Stimulated activated CD8-positive, alpha-beta memory T cell treated with anti-CD3 and anti-CD28 coated beads, Interleukin-4, amount 100 ng/mL, for 4 hours (primary cell): ENCODE results near the gene ETV1.

Experiments
- DNase-seq, 2 donors: peaks; one replicate each; pipeline ENCODE4 v3.0.0-alpha.2; 2020; ENCODE audit warnings: low read depth in 2 of 2, low spot score in 1 of 2

The ETV1 gene

DNA sequence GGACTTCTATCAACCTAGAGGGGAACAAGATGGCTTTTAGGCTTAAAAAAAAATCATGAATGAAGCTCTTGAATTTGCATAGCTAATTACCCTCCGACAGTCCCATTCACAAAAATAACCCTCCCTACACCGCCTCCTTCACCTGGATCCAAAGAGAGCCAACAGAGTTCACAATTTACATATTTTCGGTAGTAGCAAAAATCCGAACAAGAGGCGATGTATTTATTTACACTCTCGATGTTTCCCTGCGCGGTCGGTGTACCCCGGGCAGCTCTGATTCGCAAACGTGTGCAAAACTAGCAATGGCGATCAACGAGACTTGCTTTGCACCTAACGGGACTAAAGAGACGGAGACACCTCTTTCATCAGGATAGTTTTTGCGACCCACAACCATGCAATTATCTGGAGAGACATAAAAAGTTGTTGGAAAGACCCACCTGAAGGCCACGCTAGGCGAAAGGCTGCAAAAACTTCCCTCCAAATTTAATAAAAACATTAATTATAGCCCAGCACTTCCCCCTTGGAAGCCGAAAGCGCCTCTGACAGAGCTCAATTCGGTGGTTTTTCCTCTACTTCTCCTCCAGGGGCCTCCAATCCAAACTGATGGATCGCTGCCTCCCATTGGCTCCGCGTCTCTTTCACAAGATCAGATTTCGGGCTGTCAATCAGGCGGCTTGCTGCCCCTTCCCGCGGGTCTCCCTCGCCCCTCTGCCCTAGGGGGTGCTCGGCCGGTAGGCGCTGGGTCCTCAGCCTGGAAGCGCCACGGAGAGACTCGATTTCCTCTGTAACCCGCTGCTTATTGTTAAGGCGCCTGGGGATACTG, at the start of gene ETV1:
Gene ETV1, minus strand, starts transcription at position 541 of the 823 bp plus-strand sequence. CDS start 614 bp downstream, outside the sequence.
- no peak for DNase-seq

DNA sequence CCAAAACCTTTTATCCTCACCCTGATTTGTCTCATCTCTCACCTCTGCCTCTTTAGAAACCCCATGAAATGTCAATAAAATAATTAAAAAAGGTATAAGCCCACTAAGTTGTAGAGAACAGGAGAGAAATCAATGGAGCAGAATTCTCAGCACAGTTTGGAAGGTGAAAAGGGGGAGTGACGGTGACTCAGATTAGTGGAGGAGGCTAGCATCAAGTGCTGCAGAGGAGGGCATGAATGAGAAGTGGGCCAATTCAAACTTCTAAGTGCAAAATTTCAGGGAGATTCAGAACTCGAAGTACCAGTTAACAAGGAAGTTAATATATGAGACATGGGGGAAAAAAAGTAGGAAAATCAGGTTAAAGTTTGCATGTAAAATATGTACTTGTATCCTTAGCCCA, 34.9 kb upstream of the ETV1 start:
- DNase-seq = no peak

DNA sequence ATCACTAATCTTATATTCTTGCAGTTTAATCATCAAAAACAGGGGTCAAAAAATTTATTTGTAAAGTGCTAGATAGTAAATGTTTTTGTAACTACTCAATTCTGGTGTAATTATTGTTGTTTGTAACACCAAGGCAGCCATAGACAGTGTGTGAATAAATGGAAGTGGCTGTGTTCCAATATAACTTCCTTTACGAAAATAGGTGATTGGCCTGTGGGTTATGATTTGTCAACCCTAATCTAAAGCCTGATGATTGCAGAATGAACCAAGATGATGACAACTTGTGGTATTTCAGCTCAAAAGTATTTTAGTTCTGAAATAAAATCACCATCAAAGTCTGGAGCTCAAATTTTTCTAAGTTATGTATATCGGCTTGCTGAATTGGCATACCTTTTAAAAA, 34.4 kb upstream of the ETV1 start:
- DNase-seq = no peak

DNA sequence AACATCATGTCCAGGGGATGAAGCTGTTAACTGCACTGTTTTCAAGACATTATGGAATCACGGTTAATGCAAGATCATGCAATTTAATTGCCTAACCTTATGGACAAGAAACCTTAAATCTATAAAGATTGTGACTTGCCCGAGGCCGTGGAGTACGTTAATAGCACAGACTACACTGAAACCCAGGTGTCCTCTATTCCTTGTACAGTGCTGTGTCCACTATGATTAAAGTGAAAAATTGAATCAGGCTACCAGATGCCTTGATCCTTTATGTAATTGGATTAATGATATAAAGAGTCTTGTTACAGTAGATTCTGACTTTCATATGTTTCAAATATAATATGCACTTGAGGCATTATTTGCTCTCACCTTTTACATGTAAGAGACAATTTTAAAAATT, 33.9 kb upstream of the ETV1 start:
- no peak for DNase-seq

DNA sequence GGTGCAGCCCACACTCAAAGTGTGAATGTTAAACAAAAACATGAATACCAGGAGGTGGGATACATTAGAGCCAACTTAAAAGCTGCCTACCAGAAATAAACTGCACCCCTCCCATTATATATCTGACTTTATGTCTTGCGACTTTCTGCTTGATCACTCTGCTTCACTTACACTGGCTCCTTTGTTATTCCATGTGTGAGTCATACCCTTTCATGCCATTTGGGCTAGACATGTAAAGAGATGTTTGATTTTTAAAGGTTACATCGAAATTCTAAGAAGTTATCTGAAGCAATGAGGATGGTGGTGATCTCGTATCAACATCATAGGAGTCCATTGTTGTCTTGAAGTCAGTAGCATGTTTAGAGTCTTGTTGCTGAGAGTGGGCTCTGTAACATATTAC, 31.6 kb upstream of the ETV1 start:
- DNase-seq = no peak

DNA sequence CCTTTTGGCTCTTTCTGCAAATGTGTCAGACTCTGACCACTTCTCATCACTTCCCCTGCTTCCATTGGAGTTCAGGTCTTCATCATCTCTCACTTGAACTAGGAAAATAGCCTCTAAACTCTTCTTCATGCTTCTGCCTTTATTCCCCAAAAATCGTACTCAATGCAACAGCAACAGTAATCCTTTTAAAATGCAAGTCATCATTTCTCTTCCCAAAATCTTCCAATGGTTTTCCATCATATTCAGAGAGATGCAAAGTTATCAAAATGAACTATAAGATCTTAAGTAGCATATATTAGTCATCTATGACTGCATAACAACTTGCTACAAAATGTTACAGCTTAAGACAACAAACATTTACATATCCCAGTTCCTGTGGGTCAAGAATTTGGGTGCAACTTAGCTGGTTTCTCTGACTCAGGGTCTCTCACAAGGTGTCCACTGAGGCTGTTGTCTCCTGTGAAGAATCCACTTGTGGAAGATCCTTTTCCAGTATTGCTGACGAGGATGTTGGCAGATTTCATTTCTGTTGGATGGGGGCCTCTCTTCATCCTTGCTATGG, 31.0 kb upstream of the ETV1 start:
- DNase-seq = no peak

DNA sequence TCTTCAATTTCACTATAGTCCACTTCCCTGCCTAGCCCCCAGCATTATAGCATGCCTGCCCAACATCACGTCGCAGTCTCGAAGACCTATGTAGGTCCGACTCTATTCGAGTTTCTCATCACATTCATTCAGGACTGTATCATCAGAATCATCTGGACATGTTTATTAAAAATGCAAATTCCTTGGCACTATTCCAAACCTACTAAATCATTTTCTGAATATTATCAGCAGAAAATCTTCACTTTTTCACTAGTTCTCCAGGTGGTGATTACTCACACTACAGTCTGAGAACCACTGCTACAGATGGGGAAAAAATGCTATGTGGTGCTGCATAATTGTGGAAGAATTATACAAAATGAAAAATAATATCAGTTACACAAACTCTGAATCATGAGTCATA, 29.3 kb upstream of the ETV1 start:
- no peak for DNase-seq

DNA sequence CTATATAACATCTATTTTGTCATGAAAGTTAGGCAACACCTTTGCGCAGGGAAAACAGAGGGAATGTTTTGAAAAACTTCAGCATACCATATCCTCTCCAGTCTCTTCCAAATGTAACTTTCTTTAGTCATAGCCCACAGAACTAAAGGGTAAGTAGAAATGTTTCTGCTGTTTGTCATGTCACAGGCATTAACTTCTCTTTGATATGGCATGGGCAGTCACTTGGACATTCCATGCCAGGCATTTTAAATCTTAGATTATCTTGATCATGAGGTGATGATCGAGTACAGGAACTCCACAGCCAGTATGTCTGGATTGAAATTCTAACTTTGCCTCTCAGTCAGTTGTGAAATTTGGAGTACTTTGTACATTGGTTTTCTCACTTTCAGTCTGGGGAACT, 27.5 kb upstream of the ETV1 start:
- no peak for DNase-seq

DNA sequence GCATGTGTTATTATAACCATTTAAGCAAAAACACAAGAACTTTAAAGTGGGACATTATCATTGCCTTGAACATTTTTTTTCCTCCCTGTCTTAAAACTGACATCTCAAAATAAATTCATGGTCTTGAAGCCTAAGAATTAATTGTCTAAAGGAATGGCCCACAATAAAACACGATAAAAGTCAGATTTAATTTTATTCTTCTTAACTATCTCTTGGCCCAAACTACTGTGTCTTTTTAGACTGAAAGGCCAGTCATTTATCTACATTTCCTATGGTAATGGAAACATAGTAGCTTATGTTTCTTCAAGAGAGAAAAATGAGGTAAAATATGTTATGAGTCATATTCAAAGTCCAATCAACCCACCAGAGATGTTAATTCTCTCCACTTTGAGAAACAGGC, 24.4 kb upstream of the ETV1 start:
- DNase-seq = no peak

DNA sequence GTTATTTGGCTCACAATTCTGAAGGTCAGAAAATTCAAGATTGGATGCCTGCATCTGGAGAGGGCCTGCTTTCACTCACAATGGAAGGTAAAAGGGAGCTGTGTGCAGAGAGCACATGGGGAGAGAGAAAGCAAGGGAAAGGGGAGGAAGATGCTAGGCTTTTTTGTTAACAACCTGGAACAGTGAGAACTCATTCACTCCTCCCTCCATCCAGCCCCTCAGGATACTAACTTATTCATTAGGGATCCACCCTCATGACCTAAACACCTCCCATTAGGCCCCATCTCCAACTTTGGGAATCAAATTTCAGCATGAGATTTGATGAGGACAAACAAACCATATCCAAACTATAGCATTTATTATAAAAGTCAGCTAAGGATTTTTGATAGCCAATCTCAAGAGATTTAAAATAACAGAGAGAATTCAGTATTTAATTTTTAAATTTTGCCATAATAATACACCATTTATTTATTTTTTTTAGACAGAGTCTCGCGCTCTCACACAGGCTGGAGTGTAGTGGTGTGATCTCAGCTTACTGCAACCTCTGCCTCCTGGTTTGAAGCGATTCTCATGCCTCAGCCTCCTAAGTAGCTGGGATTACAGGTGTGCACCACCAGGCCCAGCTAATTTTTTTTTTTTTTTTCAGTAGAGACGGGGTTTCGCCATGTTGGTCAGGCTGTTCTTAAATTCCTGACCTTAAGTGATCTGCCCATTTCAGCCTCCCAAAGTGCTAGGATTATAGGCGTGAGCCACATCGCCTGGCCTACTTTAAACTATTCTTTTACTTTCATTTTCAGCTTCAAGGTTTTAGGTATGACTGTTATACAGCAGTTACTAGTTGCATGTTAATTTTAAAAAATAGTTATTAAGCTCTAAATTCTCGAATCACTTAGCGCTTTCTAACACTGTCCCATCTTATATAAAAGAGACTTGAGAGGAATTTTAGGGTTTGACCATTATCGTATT, 20.3 kb upstream of the ETV1 start:
- no peak for DNase-seq

DNA sequence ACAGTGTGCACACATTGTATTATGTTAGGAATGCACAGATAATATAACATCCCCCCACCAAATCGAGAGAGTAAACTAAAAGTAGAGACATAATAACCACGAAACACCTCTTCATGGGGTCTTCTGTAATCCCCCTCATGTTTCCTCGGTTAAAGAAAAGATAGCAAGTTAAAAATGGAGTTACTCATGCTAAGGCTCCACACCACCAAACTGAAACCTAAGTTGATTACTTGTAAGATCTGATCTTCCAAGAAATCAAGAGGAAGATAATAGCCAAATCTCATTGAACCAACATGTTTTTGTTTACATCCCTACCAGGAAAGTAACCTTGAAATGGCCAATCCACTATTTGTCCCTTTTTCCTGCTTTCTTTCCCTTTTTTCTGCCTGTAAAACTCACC, 11.7 kb upstream of the ETV1 start:
- DNase-seq = no peak

DNA sequence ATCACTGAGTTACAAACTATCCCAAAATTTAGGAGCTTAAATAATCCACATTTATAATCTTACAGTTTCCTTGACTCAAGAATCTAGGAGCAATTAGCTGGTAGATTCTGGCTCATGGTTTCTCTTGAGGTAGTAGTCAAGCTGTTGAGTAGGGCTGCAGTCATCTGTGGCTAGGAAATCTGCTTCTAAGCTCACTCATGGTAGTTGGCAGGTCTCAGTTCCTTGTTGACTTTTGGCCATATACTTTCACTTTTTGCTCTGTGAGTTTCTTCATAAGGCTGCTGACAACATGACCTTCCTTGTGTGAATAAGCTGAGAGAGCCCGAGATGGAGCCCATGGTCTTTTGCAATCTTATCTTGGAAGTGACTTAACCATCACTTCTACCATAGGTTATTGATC, 10.8 kb upstream of the ETV1 start:
- no peak for DNase-seq

DNA sequence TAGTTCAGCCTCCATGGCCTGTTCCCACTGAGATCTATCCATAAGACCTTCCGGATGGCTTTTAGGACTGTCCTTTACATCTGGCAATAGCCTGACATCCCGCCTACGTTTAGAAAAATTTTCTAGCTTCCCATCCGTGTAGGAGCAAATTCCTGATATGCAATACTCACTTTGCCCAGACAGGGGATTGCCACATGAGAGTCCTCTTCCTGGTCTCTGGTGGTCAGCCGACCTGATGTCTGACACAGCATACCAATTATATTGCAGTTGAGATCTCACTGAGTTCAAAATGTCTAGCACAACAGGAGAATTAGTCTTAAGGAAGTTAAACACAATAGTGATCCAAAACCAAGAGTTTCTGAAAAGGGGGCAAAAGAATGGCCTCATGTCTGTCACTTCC, 9.4 kb upstream of the ETV1 start:
- DNase-seq = no peak

DNA sequence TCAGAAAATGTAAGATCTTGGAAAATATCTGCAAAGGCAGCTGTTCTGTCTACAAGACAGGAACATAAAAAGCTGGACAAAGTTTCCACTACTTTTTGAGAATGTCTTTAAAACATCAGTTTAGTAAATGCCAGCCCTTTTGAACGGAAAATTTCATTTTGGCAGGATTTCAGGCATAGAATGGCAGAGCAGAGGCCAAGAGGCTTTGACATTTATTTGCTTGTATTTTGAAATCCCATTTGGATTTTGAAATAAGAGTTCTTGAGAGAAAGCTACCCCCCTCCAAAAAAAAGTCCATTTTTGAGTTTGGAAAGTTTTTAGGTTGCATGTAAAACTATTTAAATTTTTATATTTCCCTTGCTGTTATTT, 3.1 kb upstream of the ETV1 start:
- DNase-seq = no peak

DNA sequence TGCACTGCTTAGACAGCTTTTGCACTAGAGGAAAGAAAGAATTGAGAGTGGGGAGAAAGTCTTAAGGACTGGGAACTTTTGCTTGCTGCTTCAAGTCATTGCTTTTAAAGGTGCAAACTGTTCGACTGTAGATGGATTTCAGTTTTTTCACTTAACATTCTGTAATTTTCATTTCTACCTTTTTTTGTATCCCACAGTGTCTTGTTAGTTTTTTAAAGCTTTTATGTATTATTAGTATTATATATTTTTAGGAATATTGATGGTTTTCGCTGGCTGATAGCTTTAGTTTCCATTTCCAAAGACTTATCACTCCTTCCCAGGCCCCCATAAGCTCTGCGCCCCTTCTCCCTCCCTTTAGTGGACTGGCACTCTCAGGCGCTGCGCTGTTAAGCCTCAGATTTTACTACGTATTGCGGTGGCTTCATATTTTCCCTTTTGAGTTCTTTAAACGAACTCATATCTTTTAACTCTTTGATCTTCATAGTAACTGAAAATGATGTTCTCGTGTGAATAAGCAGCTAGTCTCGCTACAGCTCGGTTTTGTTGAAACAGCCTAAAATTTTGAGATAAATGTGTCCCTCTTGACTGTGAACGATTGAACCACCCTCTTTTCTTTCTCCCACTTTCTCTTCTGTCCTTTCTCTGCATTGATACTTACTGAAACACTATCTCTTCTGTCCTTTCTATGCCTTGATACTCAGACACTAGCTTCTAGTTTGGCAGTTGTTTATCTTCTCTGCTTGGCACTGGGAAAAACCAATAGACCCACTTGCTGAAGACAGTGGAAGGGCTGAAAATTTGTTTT, 2.5 kb upstream of the ETV1 start:
- no peak for DNase-seq

DNA sequence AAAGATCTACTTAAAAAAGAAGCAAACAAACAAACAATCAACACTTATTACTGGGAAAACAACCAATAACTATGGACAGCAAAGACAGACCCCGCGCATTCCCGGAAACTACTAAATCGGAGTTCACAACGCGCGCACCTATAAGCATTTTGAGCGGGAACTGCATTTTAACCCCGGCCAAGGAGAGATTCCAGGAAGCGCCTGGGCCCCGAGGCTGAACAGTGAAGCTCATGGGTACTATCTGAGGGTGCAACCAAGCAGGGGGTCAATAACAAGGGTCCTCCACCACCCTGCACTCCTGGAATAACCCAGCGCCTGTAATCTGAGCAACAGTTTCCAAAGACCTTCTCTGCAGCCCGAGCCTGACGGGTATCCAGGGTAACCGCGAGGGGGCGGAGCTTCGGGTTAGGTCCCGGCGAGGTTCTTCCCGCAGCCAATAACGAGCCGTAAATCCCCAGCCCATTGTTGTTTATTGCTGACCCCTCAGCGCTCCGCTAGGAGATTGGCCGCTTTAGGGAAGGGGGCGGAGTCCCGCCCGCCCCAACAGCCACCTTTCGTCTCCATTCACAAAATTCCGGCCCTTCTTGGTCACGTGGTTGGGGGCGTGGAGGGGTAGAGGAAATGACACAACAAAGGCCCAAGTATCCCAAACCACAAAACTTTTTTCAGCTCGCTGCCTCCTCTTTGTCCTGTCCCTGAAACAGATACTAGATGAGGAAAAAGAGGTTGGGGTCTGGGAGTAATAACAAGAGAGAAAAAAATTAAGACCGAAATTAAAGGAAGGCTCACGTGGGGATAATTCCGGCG, 1.7 kb upstream of the ETV1 start:
- DNase-seq = peak in 1 of 2 donors; percentile 51

DNA sequence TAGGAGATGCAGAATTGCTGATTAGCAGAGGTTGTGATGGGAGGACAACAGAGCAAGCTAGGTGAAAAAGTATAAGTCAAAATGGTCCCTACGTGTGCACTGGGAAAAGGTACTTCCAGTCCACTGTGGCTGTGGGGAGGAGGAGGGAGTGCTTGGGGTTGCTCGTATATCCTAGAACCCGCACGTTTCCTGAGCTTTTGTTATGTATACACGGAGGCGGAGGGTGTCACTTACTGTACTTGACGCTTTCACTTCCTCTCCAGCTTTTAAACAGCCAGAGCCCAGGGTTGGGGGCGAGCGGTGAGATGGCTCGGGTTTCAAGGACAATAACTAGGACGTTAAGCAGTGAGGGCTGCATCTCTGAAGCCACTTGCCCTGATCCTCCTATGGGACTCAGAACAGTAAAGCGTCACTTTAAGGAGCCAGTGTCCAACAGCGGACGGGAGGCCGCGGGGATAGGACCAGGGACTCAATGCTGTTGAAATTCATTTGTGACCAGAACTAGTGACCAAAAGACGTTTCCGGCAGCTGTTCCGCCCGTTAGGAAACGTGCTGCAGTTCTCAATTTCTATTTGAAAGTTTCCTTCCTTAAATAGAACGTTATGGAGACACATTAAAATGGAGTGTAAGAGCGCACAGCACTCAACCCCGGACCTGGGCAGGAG, 985 bp upstream of the ETV1 start:
- no peak for DNase-seq

DNA sequence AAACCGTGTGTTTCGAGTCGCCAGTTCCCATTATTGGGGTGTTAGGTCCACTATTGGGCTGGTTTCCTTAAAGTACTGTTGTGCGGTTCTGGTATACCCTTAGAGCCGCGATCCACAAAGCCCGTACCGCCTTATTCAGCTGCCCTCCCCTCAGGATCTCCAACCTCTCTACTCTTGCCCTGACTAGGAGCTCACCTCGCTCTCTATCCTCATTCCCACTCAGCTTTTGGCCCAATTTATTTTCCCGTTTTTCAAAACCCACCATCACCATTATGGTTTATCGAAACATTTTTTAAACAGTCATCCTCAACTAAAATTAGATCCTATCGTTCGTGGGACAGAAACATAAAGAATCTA, 461 bp upstream of the ETV1 start:
- DNase-seq = no peak

DNA sequence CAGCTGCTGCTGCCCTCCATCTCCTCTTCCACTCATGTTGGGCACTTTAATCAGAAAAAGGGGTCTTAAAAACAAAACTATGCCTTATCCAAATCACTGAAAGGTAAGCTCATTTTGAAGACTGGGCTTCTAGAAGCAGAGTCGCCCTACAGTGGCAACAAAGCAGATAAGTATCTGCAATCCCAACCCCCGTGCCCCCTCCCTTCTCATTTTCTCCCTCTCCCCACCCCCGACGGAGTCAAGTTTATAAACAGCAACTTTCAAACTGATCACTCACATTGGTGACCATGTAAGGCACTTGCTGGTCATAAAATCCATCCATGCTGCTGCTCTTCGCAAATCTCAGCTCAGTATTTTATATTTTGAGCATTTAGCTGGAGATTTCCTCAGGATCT, 738 bp downstream of the ETV1 start:
- no peak for DNase-seq

DNA sequence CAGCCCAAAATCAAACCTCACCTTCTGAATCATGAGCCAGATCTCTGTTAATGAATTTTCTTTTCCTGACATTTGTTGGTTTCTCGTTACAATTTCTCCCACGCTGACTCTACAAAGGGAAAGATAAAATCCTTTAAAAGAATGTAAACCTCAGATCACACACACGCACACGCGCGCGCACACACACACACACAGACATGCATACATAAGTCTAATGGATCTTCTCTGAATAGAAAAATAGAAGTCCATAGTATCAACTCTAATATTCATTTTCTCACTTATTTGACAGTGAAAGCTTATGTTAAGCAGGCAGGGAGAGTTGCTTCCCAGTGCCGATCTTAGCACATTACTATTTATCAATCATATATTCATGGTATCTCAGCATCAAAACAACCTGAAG, 1.4 kb downstream of the ETV1 start:
- no peak for DNase-seq
